Glutamatergic neuron (in vitro differentiated cells): ENCODE measurements around the gene SS18L1. TPM values are rescaled to one million over a fixed set of nuclear protein-coding genes. Genes with fewer than 3 reads are reported as not detected.

Experiments
- DNase-seq: peaks from one replicate; pipeline ENCODE4 v3.0.0; 2022
- H3K27ac Mint-ChIP-seq: one replicate; pipeline ENCODE4 v1.8.0; 2020; ENCODE audit warnings: mild to moderate bottlenecking, mixed read lengths, inconsistent platforms; ENCODE audit not compliant: unreplicated experiment
- H3K27me3 Mint-ChIP-seq: one replicate; pipeline ENCODE4 v1.8.0; 2020; ENCODE audit warnings: mild to moderate bottlenecking, moderate library complexity, mixed read lengths, inconsistent platforms; ENCODE audit not compliant: unreplicated experiment
- H3K36me3 Mint-ChIP-seq: one replicate; pipeline ENCODE4 v1.8.0; 2020; ENCODE audit warnings: mild to moderate bottlenecking, mixed read lengths, inconsistent platforms; ENCODE audit not compliant: unreplicated experiment
- H3K4me1 Mint-ChIP-seq: one replicate; pipeline ENCODE4 v1.8.0; 2020; ENCODE audit warnings: mild to moderate bottlenecking, low read depth, mixed read lengths, inconsistent platforms; ENCODE audit not compliant: unreplicated experiment
- H3K4me3 Mint-ChIP-seq: one replicate; pipeline ENCODE4 v1.8.0; 2020; ENCODE audit warnings: mild to moderate bottlenecking, mixed read lengths, inconsistent platforms; ENCODE audit not compliant: unreplicated experiment
- H3K9me3 Mint-ChIP-seq: one replicate; pipeline ENCODE4 v1.8.0; 2020; ENCODE audit warnings: mild to moderate bottlenecking, moderate library complexity, mixed read lengths, inconsistent platforms; ENCODE audit not compliant: unreplicated experiment
- total RNA-seq: library from RNA; stranded (reverse); fragmentation: NEBNext Ultra II Directional; extraction: Animal tissue kit (Norgen Biotek cat#: 25700); gene quantifications from one replicate; pipeline ENCODE4 v1.2.1, GENCODE V29; 2021; ENCODE audit not compliant: unreplicated experiment
- TF ChIP-seq, protein P1 (sequence below): fragments of 200-600 bp; sonication (generic); IDR thresholded peaks from one replicate; pipeline ENCODE4 v1.5.0; 2021; ENCODE audit not compliant: partially characterized antibody, unreplicated experiment

SS18L1 gene
- total RNA-seq, 1 donor from 2014 or later: 50.4 TPM

- TF ChIP-seq, protein P1, sequence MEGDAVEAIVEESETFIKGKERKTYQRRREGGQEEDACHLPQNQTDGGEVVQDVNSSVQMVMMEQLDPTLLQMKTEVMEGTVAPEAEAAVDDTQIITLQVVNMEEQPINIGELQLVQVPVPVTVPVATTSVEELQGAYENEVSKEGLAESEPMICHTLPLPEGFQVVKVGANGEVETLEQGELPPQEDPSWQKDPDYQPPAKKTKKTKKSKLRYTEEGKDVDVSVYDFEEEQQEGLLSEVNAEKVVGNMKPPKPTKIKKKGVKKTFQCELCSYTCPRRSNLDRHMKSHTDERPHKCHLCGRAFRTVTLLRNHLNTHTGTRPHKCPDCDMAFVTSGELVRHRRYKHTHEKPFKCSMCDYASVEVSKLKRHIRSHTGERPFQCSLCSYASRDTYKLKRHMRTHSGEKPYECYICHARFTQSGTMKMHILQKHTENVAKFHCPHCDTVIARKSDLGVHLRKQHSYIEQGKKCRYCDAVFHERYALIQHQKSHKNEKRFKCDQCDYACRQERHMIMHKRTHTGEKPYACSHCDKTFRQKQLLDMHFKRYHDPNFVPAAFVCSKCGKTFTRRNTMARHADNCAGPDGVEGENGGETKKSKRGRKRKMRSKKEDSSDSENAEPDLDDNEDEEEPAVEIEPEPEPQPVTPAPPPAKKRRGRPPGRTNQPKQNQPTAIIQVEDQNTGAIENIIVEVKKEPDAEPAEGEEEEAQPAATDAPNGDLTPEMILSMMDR: no peak
- Mint-ChIP-seq H3K27me3 (peaks cover 18% of the 10 kb centered on the region), H3K36me3 (peaks cover 20% of the 10 kb centered on the region), H3K4me1 (no peaks in the 10 kb centered on the region), H3K27ac (no peak overlapping the region), H3K4me3 (no peak overlapping the region), H3K9me3 (peaks cover 17% of the 10 kb centered on the region)
- DNase-seq: no peak
Observed at GRCh38 chr20:62103508-62104233, 39.9 kb upstream of the SS18L1 start.

GRCh38 chr20:62104234-62104789 is 39.3 kb upstream of the SS18L1 start:
- no peak for DNase-seq
- Mint-ChIP-seq H3K27me3 (peaks cover 18% of the 10 kb centered on the region), H3K36me3 (peaks cover 25% of the 10 kb centered on the region), H3K4me1 (no peaks in the 10 kb centered on the region), H3K4me3 (no peak overlapping the region), H3K27ac (no peak overlapping the region), H3K9me3 (peaks cover 18% of the 10 kb centered on the region)
- TF ChIP-seq, protein P1: no peak

- no peak for DNase-seq
- no peak overlapping the region for H3K27ac Mint-ChIP-seq
- H3K4me3 Mint-ChIP-seq: no peak overlapping the region
- peaks cover 21% of the 10 kb centered on the region for H3K9me3 Mint-ChIP-seq
- H3K4me1 Mint-ChIP-seq: no peaks in the 10 kb centered on the region
- peaks cover 17% of the 10 kb centered on the region for H3K27me3 Mint-ChIP-seq
- peaks cover 27% of the 10 kb centered on the region for H3K36me3 Mint-ChIP-seq
- TF ChIP-seq, protein P1: no peak
Observed at GRCh38 chr20:62104791-62105345, 38.7 kb upstream of the SS18L1 start.

DNA sequence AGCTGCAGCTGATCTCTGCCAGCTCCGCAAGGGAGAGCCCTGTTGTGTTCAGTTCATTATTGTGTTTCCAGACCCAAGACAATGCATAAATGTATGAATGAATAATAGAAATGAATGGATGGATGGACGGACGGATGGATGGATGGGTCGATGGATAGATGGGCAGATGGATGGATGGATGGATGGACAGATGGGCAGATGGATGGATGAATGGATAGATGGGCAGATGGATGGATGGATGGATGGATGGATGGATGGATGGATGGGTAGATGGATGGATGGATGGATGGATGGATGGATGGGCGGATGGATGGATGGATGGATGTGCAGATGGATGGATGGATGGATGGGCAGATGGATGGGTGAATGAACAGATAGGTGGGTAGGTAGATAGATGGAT is 38.0 kb upstream of the SS18L1 start:
- no peak for DNase-seq
- H3K4me3 Mint-ChIP-seq: peak overlapping the region; percentile 19
- peaks cover 24% of the 10 kb centered on the region for H3K36me3 Mint-ChIP-seq
- H3K9me3 Mint-ChIP-seq: peaks cover 22% of the 10 kb centered on the region
- H3K27me3 Mint-ChIP-seq: peaks cover 17% of the 10 kb centered on the region
- TF ChIP-seq, protein P1: no peak
- no peak overlapping the region for H3K27ac Mint-ChIP-seq
- H3K4me1 Mint-ChIP-seq: no peaks in the 10 kb centered on the region

DNA sequence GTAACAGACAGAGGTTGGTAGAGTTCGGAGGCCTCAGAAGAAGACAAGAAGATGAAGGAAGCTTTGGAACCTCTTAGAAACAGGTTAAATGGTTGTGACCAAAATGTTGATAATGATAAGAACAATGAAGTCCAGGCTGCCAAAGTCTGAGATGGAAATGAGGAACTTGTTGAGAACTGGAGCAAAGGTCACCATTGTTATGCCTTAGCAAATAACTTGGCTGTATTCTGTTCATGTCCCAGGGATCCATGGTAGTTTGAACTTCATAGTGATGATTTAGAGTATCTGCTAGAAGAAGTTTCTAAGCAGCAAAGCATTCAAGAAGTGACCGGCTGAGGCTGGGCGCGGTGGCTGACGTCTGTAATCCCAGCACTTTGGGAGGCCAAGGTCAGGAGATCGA is 32.4 kb upstream of the SS18L1 start:
- TF ChIP-seq, protein P1: no peak
- Mint-ChIP-seq H3K27ac (no peak overlapping the region), H3K36me3 (peaks cover 10% of the 10 kb centered on the region), H3K4me1 (no peaks in the 10 kb centered on the region), H3K4me3 (no peak overlapping the region), H3K27me3 (peaks cover 5% of the 10 kb centered on the region), H3K9me3 (peaks cover 15% of the 10 kb centered on the region)
- no peak for DNase-seq
